ENCODE results near the gene P3H2.

DNA sequence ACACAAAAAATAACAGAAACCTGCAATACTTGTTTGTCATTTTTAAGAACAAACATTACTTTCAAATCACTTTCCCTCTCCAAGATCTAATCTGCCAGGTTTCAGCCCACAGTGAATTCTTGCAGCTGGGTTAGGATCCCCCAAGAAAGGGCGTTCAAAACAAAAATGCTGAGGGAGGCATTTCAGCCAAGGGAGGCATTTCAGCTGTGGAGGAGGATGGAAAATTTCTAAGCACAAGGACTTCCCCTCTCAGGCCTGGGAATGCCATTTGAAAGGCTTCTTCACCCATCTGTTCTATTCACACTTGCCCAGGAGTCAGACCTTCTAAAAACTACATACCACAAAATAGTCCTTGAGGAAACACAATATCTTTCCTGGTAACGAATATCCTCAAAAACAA, 69.1 kb downstream of the P3H2 start:
- TF ChIP-seq, protein P1, sequence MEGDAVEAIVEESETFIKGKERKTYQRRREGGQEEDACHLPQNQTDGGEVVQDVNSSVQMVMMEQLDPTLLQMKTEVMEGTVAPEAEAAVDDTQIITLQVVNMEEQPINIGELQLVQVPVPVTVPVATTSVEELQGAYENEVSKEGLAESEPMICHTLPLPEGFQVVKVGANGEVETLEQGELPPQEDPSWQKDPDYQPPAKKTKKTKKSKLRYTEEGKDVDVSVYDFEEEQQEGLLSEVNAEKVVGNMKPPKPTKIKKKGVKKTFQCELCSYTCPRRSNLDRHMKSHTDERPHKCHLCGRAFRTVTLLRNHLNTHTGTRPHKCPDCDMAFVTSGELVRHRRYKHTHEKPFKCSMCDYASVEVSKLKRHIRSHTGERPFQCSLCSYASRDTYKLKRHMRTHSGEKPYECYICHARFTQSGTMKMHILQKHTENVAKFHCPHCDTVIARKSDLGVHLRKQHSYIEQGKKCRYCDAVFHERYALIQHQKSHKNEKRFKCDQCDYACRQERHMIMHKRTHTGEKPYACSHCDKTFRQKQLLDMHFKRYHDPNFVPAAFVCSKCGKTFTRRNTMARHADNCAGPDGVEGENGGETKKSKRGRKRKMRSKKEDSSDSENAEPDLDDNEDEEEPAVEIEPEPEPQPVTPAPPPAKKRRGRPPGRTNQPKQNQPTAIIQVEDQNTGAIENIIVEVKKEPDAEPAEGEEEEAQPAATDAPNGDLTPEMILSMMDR (IDR thresholded peaks at IDR 0.05), result no peak
- TF ChIP-seq POLR2A (IDR thresholded peaks at IDR 0.05; ENCODE audit: low read depth) (no peak), EP300 (IDR thresholded peaks at IDR 0.05) (no peak)
